ENCODE results near the gene OMD.

GRCh38 chr9:92402360-92402759 is 21.9 kb downstream of the OMD start:
- TF ChIP-seq, protein P1, sequence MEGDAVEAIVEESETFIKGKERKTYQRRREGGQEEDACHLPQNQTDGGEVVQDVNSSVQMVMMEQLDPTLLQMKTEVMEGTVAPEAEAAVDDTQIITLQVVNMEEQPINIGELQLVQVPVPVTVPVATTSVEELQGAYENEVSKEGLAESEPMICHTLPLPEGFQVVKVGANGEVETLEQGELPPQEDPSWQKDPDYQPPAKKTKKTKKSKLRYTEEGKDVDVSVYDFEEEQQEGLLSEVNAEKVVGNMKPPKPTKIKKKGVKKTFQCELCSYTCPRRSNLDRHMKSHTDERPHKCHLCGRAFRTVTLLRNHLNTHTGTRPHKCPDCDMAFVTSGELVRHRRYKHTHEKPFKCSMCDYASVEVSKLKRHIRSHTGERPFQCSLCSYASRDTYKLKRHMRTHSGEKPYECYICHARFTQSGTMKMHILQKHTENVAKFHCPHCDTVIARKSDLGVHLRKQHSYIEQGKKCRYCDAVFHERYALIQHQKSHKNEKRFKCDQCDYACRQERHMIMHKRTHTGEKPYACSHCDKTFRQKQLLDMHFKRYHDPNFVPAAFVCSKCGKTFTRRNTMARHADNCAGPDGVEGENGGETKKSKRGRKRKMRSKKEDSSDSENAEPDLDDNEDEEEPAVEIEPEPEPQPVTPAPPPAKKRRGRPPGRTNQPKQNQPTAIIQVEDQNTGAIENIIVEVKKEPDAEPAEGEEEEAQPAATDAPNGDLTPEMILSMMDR (IDR thresholded peaks at IDR 0.05): no peak
- TF ChIP-seq POLR2A (IDR thresholded peaks at IDR 0.05; ENCODE audit: low read depth) (no peak), EP300 (IDR thresholded peaks at IDR 0.05) (no peak)
